GM12878 (cell line): ENCODE measurements around the gene SSNA1. TPM values are rescaled to one million over a fixed set of nuclear protein-coding genes. Genes with fewer than 3 reads are reported as not detected.

Experiments
- ATAC-seq: fragments of 200-7000 bp; cut with Tn5 transposase; 3 replicates; pipeline ENCODE4 v1.9.1; 2020; ENCODE audit warnings: mild to moderate bottlenecking, moderate library complexity
- BruUV-seq: library from RNA; stranded (reverse); fragments of 400-500 nt; replicated peaks from 2 replicates; lab custom pipeline; 2021; lab: Mats Ljungman, UMichigan
- CTCF ChIA-PET: fragments of 300-600 bp; sonication (Branson Sonifier 250); formaldehyde crosslinking; extraction: SDS; loops from one replicate; lab custom pipeline; 2021; ENCODE audit warnings: inconsistent platforms; lab: Yijun Ruan, JAX
- POLR2A ChIA-PET: fragments of 350-600 bp; formaldehyde crosslinking; extraction: SDS; loops from one replicate; lab custom pipeline; 2021; ENCODE audit warnings: inconsistent platforms; lab: Charles Lee
- RAD21 ChIA-PET: fragments of 300-600 bp; sonication (Branson Sonifier 250); formaldehyde crosslinking; loops from one replicate; lab custom pipeline; 2023; ENCODE audit warnings: antibody characterized with exemption; ENCODE audit not compliant: unreplicated experiment; lab: Charles Lee
- SMC1A ChIA-PET: fragments of 300-600 bp; sonication (Branson Sonifier 250); formaldehyde crosslinking; loops from one replicate; lab custom pipeline; 2023; ENCODE audit not compliant: unreplicated experiment, uncharacterized antibody; lab: Charles Lee
- DNase-seq: peaks from one replicate; pipeline ENCODE4 v3.0.0-alpha.2; 2011; ENCODE audit warnings: low read depth, low spot score
- FAIRE-seq: peaks from 3 replicates; lab custom pipeline; 2011; peaks lifted over from hg19 to GRCh38; lab: Jason Lieb, UNC
- H2AFZ ChIP-seq: 2 replicates; pipeline ENCODE4 v1.6.0; 2011; ENCODE audit warnings: low read depth, low read length, control low read depth; ENCODE audit not compliant: control insufficient read depth
- H3K27ac ChIP-seq: 2 replicates; pipeline ENCODE4 v1.5.1; 2011; ENCODE audit warnings: control low read depth; ENCODE audit not compliant: control insufficient read depth, insufficient read depth
- H3K27me3 ChIP-seq, 2 experiments: replicated peaks in 1 of 2; 2 replicates each; pipeline versions ENCODE4 v1.6.0 to v1.6.1; 2011; ENCODE audit warnings: low read length in 1 of 2; ENCODE audit not compliant: control insufficient read depth in 2 of 2, insufficient read depth in 2 of 2
- H3K36me3 ChIP-seq, 2 experiments: 2 replicates each; pipeline ENCODE4 v1.5.1; 2011; ENCODE audit warnings: low read length in 1 of 2; ENCODE audit not compliant: control insufficient read depth in 2 of 2, insufficient read depth in 2 of 2
- H3K4me1 ChIP-seq: 2 replicates; pipeline ENCODE4 v1.6.1; 2011; ENCODE audit warnings: mild to moderate bottlenecking, low read length, moderate library complexity, mixed read lengths; ENCODE audit not compliant: control insufficient read depth, insufficient read depth
- H3K4me2 ChIP-seq: 2 replicates; pipeline ENCODE4 v1.6.0; 2011; ENCODE audit warnings: control low read depth; ENCODE audit not compliant: control insufficient read depth, insufficient read depth
- H3K4me3 ChIP-seq: fragments of 200-600 bp; sonication (generic); 2 replicates; pipeline ENCODE4 v1.5.1; 2016
- H3K79me2 ChIP-seq: 2 replicates; pipeline ENCODE4 v1.6.0; 2011; ENCODE audit warnings: low read length; ENCODE audit not compliant: control insufficient read depth, insufficient read depth
- H3K9ac ChIP-seq: 2 replicates; pipeline ENCODE4 v1.8.0; 2011; ENCODE audit warnings: low read length, control low read depth, mixed read lengths; ENCODE audit not compliant: control insufficient read depth, insufficient read depth
- H3K9me3 ChIP-seq: replicated peaks from 3 replicates; pipeline ENCODE4 v1.5.1; 2011; ENCODE audit warnings: mild to moderate bottlenecking, low read length; ENCODE audit not compliant: control insufficient read depth, insufficient read depth
- H4K20me1 ChIP-seq: 2 replicates; pipeline ENCODE4 v1.6.0; 2011; ENCODE audit not compliant: control insufficient read depth, insufficient read depth
- ATF2 ChIP-seq: IDR thresholded peaks from 2 replicates; pipeline ENCODE4 v1.6.1; 2012; ENCODE audit warnings: low read length, inconsistent platforms
- ATF3 ChIP-seq: IDR thresholded peaks from 2 replicates; pipeline ENCODE4 v1.6.1; 2011; ENCODE audit warnings: low read depth, mild to moderate bottlenecking, low read length, moderate library complexity, borderline replicate concordance; ENCODE audit errors: extremely low read depth
- DPF2 ChIP-seq: fragments of 450-650 bp; IDR thresholded peaks from 2 replicates; pipeline ENCODE4 v1.6.1; 2017; ENCODE audit warnings: mild to moderate bottlenecking
- E4F1 ChIP-seq: fragments of 450-650 bp; IDR thresholded peaks from 2 replicates; pipeline ENCODE4 v1.6.1; 2018; ENCODE audit warnings: borderline replicate concordance, mild to moderate bottlenecking; ENCODE audit not compliant: partially characterized antibody
- HDGF ChIP-seq: fragments of 450-650 bp; IDR thresholded peaks from 2 replicates; pipeline ENCODE4 v1.6.1; 2016; ENCODE audit warnings: antibody characterized with exemption
- IKZF1 ChIP-seq: fragments of 450-650 bp; conservative IDR thresholded peaks from 2 replicates; pipeline ENCODE4 v1.6.1; 2017; ENCODE audit warnings: antibody characterized with exemption, mild to moderate bottlenecking
- MAX ChIP-seq: IDR thresholded peaks from 2 replicates; pipeline ENCODE4 v1.6.1; 2012; ENCODE audit warnings: low read depth, low read length, improper control_type of control experiment
- MEF2A ChIP-seq: IDR thresholded peaks from 2 replicates; pipeline ENCODE4 v1.6.1; 2011; ENCODE audit warnings: low read depth, mild to moderate bottlenecking, low read length, moderate library complexity; ENCODE audit not compliant: insufficient read depth
- POLR2A ChIP-seq: IDR thresholded peaks from 2 replicates; pipeline ENCODE4 v1.6.1; 2011; ENCODE audit warnings: low read depth, mild to moderate bottlenecking, low read length
- RELA ChIP-seq: fragments of 450-650 bp; IDR thresholded peaks from 2 replicates; pipeline ENCODE4 v1.8.0; 2014; ENCODE audit warnings: borderline replicate concordance; ENCODE audit not compliant: partially characterized antibody
- SMARCA5 ChIP-seq: fragments of 450-650 bp; IDR thresholded peaks from 2 replicates; pipeline ENCODE4 v1.6.1; 2017; ENCODE audit warnings: mild to moderate bottlenecking
- SRF ChIP-seq, 2 experiments: IDR thresholded peaks; 2 replicates each; pipeline ENCODE4 v1.6.1; 2011; ENCODE audit warnings: low read depth in 2 of 2, low read length in 2 of 2, mild to moderate bottlenecking in 1 of 2, moderate library complexity in 1 of 2
- TCF3 ChIP-seq: IDR thresholded peaks from 2 replicates; pipeline ENCODE4 v1.6.1; 2012; ENCODE audit warnings: low read depth, mild to moderate bottlenecking, low read length, borderline replicate concordance; ENCODE audit not compliant: insufficient read depth
- USF2 ChIP-seq: IDR thresholded peaks from 2 replicates; pipeline ENCODE4 v1.6.1; 2011; ENCODE audit warnings: low read depth, low read length, improper control_type of control experiment, borderline replicate concordance
- YY1 ChIP-seq: IDR thresholded peaks from 2 replicates; pipeline ENCODE4 v1.6.1; 2011; ENCODE audit warnings: low read depth, mild to moderate bottlenecking, low read length
- ZNF207 ChIP-seq: fragments of 450-650 bp; IDR thresholded peaks from 2 replicates; pipeline ENCODE4 v1.6.1; 2014; ENCODE audit warnings: antibody characterized with exemption, mild to moderate bottlenecking, borderline replicate concordance
- WGBS: methylation state at CpG from one replicate; pipeline ENCODE4 v1.1.6; 2016; ENCODE audit warnings: low lambda C conversion rate; ENCODE audit not compliant: insufficient replicate concordance, insufficient coverage; ENCODE audit errors: missing lambda C conversion rate; 5-methylcytosine and 5-hydroxymethylcytosine counted together
- in situ Hi-C: fragments of 300-500 bp; cut with MboI; formaldehyde crosslinking; loops from 9 replicates; pipeline ENCODE4 v1.14.3; 2018; ENCODE audit warnings: mixed read lengths
- intact Hi-C: fragments of 100-400 bp; cut with micrococcal nuclease; formaldehyde crosslinking; loops from one replicate; pipeline ENCODE4 v1.14.2; 2022; ENCODE audit not compliant: unreplicated experiment
- polyA plus RNA-seq, 11 experiments: library from polyadenylated mRNA; depleted of rRNA in 4 of 11; unstranded in 6 of 11; stranded (reverse) in 5 of 11; fragments of >200 nt; fragmentation: Nextera tagmentation in 4 of 11; fragmentation: Illumina TruSeq in 1 of 11; extraction: Ambion mirVana in 4 of 11; extraction: Trizol in 1 of 11; gene quantifications; 1 replicate in 1 of 11; 2 replicates in 10 of 11; pipeline versions ENCODE4 v1.2.1 to v1.2.3, GENCODE V29; 2011 to 2016; ENCODE audit warnings: inconsistent platforms in 2 of 11, missing spikeins in 2 of 11, low read depth in 1 of 11
- total RNA-seq, 4 experiments: library from RNA; depleted of rRNA in 3 of 4; stranded (reverse); fragments of >200 nt in 3 of 4; fragmentation: Illumina TruSeq in 1 of 4; extraction: Trizol in 1 of 4; gene quantifications; 2 replicates each; pipeline versions ENCODE4 v1.2.1 to v1.2.3, GENCODE V29; 2013 to 2021

SSNA1 gene
- total and polyA plus RNA-seq, 10 of the 15 experiments (the other 5 are each of a cell fraction or from before 2014, with no cell fraction given), result 0.63 to 139 (median 78.0) TPM

- POLR2A ChIA-PET, result interaction anchor here (0.6 to 1.5 kb wide), 6 partner anchors 25 to 131 kb away, joined by 3 to 6 read pairs (median 4); no protein-coding TSS in a partner anchor
- CTCF ChIA-PET, result interaction anchor here (0.6 to 6.4 kb wide), 24 partner anchors 12 to 276 kb away, joined by 3 to 52 read pairs (median 4); partner anchors contain the start of genes ANAPC2, LRRC26, SSNA1 and TUBB4B
- FAIRE-seq, result peak; percentile 89
- Histone ChIP-seq H4K20me1 (no peaks in the 10 kb centered on the region), H3K27ac (no peak within 1 kb of the TSS), H3K4me2 (no peak within 1 kb of the TSS), H3K4me1 (peaks cover 16% of the 10 kb centered on the region), H3K79me2 (no peaks in the 10 kb centered on the region), H2AFZ (no peak within 1 kb of the TSS), H3K9me3 (no peaks in the 10 kb centered on the region), H3K36me3 (no peaks in the 10 kb centered on the region), H3K4me3 (no peak within 1 kb of the TSS), H3K9ac (no peak within 1 kb of the TSS), H3K27me3 (no peaks in the 10 kb centered on the region)
- BruUV-seq, result no TSS peak
- 48% methylated on average over 25 of the region's 25 CpGs for WGBS
- SMC1A ChIA-PET, result interaction anchor here (0.6 to 3.3 kb wide), 5 partner anchors 100 to 180 kb away, joined by 3 to 11 read pairs (median 3); partner anchors contain the start of gene DPP7
- RAD21 ChIA-PET, result interaction anchor here (0.6 to 1.9 kb wide), 11 partner anchors 29 to 181 kb away, joined by 3 to 10 read pairs (median 4); partner anchors contain the start of genes DPP7 and SSNA1
- intact Hi-C loops, result loop anchor here (1.0 to 10.0 kb wide), 2 partner anchors 109 to 182 kb away; partner anchors contain the start of gene NPDC1
- no peak for DNase-seq
- peak; percentile 70 for ATAC-seq
- in situ Hi-C loops, result loop anchor here (5.0 kb wide), 1 partner anchor 105 kb away; no protein-coding TSS in a partner anchor
- TF ChIP-seq POLR2A (no peak), SRF (IDR thresholded peaks at IDR 0.05; ENCODE audit: low read depth in 2 of 2, low read length in 2 of 2) (0 out of 4 replicates have a peak, but pooled peaks of 1 of the 2 experiments have one; percentile 2), MEF2A (0 out of 2 replicates have a peak, but pooled peaks have one; percentile 18), SMARCA5 (peak; percentile 89; the same call in 1 of the 2 replicates), E4F1 (no peak), YY1 (peak; percentile 68; the same call in 1 of the 2 replicates), MAX (peak; percentile 53; the same call in 1 of the 2 replicates), USF2 (no peak), TCF3 (0 out of 2 replicates have a peak, but pooled peaks have one; percentile 46), HDGF (peak; percentile 57; the same call in 1 of the 2 replicates), ZNF207 (0 out of 2 replicates have a peak, but pooled peaks have one; percentile 30), DPF2 (peak; percentile 57; the same call in 1 of the 2 replicates), IKZF1 (peak; percentile 54; the same call in 1 of the 2 replicates), RELA (peak; percentile 72), ATF3 (no peak), ATF2 (no peak)
These were observed 38.8 kb downstream of the SSNA1 start, which contains the start of gene RNF224 for GRCh38 chr9:137227054-137227852. Gene RNF224, plus strand, starts transcription at chr9:137227502. Its CDS starts 834 bp downstream, at chr9:137228336.
